SK-N-SH treated with all-trans-retinoic acid at 6 μM for 48 hours (cell line): ENCODE results near the gene CHID1.

ENCODE experiments used
- ATAC-seq: fragments of 200-7000 bp; cut with Tn5 transposase; 3 replicates; pipeline ENCODE4 v1.9.1; 2020; ENCODE audit warnings: mild to moderate bottlenecking, moderate library complexity
- BACH2 ChIP-seq: fragments of 250-450 bp; sonication (Bioruptor Pico); IDR thresholded peaks from 2 replicates; pipeline ENCODE4 v1.9.0; 2021; ENCODE audit warnings: mild to moderate bottlenecking, borderline replicate concordance
- ESRRG ChIP-seq: fragments of 250-450 bp; sonication (Bioruptor Pico); IDR thresholded peaks from 2 replicates; pipeline ENCODE4 v1.6.1; 2021; ENCODE audit warnings: mild to moderate bottlenecking
- GLIS3 ChIP-seq: fragments of 250-450 bp; sonication (Bioruptor Pico); IDR thresholded peaks from 2 replicates; pipeline ENCODE4 v1.5.0; 2020; ENCODE audit warnings: mild to moderate bottlenecking, moderate library complexity
- ISL1 ChIP-seq: fragments of 250-450 bp; sonication (Bioruptor Pico); IDR thresholded peaks from 2 replicates; pipeline ENCODE4 v2.1.2; 2022; ENCODE audit warnings: mild to moderate bottlenecking, moderate library complexity
- OSR1 ChIP-seq: fragments of 250-450 bp; sonication (Bioruptor Pico); IDR thresholded peaks from 2 replicates; pipeline ENCODE4 v1.8.0; 2022; ENCODE audit warnings: moderate library complexity, mild to moderate bottlenecking, inconsistent platforms
- PPARA ChIP-seq: fragments of 250-450 bp; sonication (Bioruptor Pico); IDR thresholded peaks from 2 replicates; pipeline ENCODE4 v1.5.0; 2020; ENCODE audit warnings: mild to moderate bottlenecking, borderline replicate concordance
- SNAI2 ChIP-seq: fragments of 250-450 bp; sonication (Bioruptor Pico); IDR thresholded peaks from 2 replicates; pipeline ENCODE4 v1.5.0; 2020; ENCODE audit warnings: mild to moderate bottlenecking, moderate library complexity
- TCF4 ChIP-seq: fragments of 250-450 bp; sonication (Bioruptor Pico); IDR thresholded peaks from 2 replicates; pipeline ENCODE4 v1.8.0; 2021; ENCODE audit warnings: mild to moderate bottlenecking, moderate library complexity, borderline replicate concordance
- TOX ChIP-seq: fragments of 250-450 bp; sonication (Bioruptor Pico); IDR thresholded peaks from 2 replicates; pipeline ENCODE4 v1.8.0; 2021; ENCODE audit warnings: mild to moderate bottlenecking, moderate library complexity, borderline replicate concordance
- ZC3H10 ChIP-seq: fragments of 250-450 bp; sonication (Bioruptor Pico); IDR thresholded peaks from 2 replicates; pipeline ENCODE4 v1.5.1; 2021; ENCODE audit warnings: mild to moderate bottlenecking, moderate library complexity
- ZFP3 ChIP-seq: fragments of 250-450 bp; sonication (Bioruptor Pico); IDR thresholded peaks from 2 replicates; pipeline ENCODE4 v1.5.0; 2020; ENCODE audit warnings: mild to moderate bottlenecking, moderate library complexity
- ZNF565 ChIP-seq: fragments of 450-650 bp; formaldehyde crosslinking; conservative IDR thresholded peaks from 2 replicates; pipeline ENCODE4 v1.5.0; 2020; ENCODE audit warnings: low read depth, mild to moderate bottlenecking, moderate library complexity
- ZNF70 ChIP-seq: fragments of 450-650 bp; formaldehyde crosslinking; IDR thresholded peaks from 2 replicates; pipeline ENCODE4 v1.5.0; 2020; ENCODE audit warnings: mild to moderate bottlenecking, moderate library complexity
- ZNF8 ChIP-seq: fragments of 450-650 bp; formaldehyde crosslinking; IDR thresholded peaks from 2 replicates; pipeline ENCODE4 v1.5.0; 2020; ENCODE audit warnings: mild to moderate bottlenecking, moderate library complexity
- TF ChIP-seq, protein P1 (sequence below): fragments of 250-450 bp; sonication (Bioruptor Pico); IDR thresholded peaks from 2 replicates; pipeline ENCODE4 v1.5.1; 2020; ENCODE audit warnings: low read depth, mild to moderate bottlenecking, moderate library complexity
- TF ChIP-seq, protein P2 (sequence below): fragments of 250-450 bp; sonication (Bioruptor Pico); IDR thresholded peaks from 2 replicates; pipeline ENCODE4 v1.8.0; 2020; ENCODE audit warnings: mild to moderate bottlenecking, moderate library complexity, borderline replicate concordance
- TF ChIP-seq, protein P3 (sequence below): fragments of 250-450 bp; sonication (Bioruptor Pico); IDR thresholded peaks from 2 replicates; pipeline ENCODE4 v1.5.1; 2021; ENCODE audit warnings: mild to moderate bottlenecking, moderate library complexity
- TF ChIP-seq, protein P4 (sequence below): fragments of 250-450 bp; sonication (Bioruptor Pico); IDR thresholded peaks from 2 replicates; pipeline ENCODE4 v1.5.0; 2020; ENCODE audit warnings: mild to moderate bottlenecking, moderate library complexity

The CHID1 gene

DNA sequence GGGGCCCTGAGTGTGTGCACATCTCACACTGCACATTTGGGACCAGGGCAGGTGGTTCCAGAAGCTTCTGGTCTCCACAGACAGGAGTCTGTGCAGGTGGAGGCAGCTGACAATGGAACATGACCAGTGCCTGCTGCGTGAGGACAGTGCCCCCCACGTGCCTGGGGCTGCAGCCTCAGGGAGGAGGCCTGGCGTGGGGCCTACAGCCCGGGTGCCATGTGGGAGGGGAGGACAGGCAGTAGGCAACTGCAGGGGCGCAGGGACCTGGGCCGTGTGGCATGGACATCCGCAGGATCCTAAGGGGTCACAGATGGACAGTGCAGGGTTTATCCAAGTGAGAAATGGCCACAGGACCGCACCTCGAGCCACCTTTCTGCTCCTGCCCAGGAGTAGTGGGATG, 39.1 kb downstream of the CHID1 start:
- ATAC-seq = no peak
- TF ChIP-seq, protein P1, sequence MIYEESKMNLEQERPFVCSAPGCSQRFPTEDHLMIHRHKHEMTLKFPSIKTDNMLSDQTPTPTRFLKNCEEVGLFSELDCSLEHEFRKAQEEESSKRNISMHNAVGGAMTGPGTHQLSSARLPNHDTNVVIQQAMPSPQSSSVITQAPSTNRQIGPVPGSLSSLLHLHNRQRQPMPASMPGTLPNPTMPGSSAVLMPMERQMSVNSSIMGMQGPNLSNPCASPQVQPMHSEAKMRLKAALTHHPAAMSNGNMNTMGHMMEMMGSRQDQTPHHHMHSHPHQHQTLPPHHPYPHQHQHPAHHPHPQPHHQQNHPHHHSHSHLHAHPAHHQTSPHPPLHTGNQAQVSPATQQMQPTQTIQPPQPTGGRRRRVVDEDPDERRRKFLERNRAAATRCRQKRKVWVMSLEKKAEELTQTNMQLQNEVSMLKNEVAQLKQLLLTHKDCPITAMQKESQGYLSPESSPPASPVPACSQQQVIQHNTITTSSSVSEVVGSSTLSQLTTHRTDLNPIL (CRISPR knock-in tag) = no peak
- TF ChIP-seq, protein P2, sequence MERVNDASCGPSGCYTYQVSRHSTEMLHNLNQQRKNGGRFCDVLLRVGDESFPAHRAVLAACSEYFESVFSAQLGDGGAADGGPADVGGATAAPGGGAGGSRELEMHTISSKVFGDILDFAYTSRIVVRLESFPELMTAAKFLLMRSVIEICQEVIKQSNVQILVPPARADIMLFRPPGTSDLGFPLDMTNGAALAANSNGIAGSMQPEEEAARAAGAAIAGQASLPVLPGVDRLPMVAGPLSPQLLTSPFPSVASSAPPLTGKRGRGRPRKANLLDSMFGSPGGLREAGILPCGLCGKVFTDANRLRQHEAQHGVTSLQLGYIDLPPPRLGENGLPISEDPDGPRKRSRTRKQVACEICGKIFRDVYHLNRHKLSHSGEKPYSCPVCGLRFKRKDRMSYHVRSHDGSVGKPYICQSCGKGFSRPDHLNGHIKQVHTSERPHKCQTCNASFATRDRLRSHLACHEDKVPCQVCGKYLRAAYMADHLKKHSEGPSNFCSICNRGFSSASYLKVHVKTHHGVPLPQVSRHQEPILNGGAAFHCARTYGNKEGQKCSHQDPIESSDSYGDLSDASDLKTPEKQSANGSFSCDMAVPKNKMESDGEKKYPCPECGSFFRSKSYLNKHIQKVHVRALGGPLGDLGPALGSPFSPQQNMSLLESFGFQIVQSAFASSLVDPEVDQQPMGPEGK (CRISPR knock-in tag) = no peak
- TF ChIP-seq TCF4 = no peak
- no peak for TF ChIP-seq BACH2 (CRISPR knock-in tag)
- TF ChIP-seq ZNF70 (CRISPR knock-in tag) = no peak
- no peak for TF ChIP-seq TOX (CRISPR knock-in tag)
- no peak for TF ChIP-seq OSR1 (CRISPR knock-in tag)
- TF ChIP-seq PPARA (CRISPR knock-in tag) = no peak
- TF ChIP-seq, protein P3, sequence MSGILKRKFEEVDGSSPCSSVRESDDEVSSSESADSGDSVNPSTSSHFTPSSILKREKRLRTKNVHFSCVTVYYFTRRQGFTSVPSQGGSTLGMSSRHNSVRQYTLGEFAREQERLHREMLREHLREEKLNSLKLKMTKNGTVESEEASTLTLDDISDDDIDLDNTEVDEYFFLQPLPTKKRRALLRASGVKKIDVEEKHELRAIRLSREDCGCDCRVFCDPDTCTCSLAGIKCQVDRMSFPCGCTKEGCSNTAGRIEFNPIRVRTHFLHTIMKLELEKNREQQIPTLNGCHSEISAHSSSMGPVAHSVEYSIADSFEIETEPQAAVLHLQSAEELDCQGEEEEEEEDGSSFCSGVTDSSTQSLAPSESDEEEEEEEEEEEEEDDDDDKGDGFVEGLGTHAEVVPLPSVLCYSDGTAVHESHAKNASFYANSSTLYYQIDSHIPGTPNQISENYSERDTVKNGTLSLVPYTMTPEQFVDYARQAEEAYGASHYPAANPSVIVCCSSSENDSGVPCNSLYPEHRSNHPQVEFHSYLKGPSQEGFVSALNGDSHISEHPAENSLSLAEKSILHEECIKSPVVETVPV (CRISPR knock-in tag) = no peak
- TF ChIP-seq ZNF8 (CRISPR knock-in tag) = no peak

DNA sequence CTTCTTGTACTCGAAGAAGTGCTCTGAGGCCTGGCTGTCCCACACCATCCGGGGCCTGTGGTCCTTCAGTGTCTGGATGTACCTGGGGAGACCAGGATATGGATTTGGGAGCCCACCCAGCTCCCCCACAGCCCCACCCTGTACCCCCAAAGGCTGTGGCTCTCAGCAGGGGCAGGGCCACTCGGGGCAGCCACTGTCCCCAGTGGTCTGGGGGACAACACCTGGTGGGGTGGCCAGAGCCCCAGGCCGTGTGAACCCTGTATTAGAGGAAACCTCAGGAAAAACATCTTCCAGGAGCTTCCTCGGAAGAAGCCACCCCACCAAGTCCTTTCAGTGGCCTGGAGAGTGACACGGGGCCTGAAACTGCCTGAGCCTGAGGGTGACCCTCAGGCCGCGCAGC, 40.2 kb downstream of the CHID1 start:
- no peak; the same call in 2 of the 3 replicates for ATAC-seq
- TF ChIP-seq TOX (CRISPR knock-in tag) (no peak), ZC3H10 (CRISPR knock-in tag) (no peak), ZFP3 (CRISPR knock-in tag) (no peak), ZNF565 (CRISPR knock-in tag) (no peak), ZNF8 (CRISPR knock-in tag) (no peak), SNAI2 (CRISPR knock-in tag) (no peak), PPARA (CRISPR knock-in tag) (no peak), BACH2 (CRISPR knock-in tag) (no peak), GLIS3 (CRISPR knock-in tag) (no peak)
- TF ChIP-seq, protein P4, sequence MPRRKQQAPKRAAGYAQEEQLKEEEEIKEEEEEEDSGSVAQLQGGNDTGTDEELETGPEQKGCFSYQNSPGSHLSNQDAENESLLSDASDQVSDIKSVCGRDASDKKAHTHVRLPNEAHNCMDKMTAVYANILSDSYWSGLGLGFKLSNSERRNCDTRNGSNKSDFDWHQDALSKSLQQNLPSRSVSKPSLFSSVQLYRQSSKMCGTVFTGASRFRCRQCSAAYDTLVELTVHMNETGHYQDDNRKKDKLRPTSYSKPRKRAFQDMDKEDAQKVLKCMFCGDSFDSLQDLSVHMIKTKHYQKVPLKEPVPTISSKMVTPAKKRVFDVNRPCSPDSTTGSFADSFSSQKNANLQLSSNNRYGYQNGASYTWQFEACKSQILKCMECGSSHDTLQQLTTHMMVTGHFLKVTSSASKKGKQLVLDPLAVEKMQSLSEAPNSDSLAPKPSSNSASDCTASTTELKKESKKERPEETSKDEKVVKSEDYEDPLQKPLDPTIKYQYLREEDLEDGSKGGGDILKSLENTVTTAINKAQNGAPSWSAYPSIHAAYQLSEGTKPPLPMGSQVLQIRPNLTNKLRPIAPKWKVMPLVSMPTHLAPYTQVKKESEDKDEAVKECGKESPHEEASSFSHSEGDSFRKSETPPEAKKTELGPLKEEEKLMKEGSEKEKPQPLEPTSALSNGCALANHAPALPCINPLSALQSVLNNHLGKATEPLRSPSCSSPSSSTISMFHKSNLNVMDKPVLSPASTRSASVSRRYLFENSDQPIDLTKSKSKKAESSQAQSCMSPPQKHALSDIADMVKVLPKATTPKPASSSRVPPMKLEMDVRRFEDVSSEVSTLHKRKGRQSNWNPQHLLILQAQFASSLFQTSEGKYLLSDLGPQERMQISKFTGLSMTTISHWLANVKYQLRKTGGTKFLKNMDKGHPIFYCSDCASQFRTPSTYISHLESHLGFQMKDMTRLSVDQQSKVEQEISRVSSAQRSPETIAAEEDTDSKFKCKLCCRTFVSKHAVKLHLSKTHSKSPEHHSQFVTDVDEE = no peak
- TF ChIP-seq, protein P3 (CRISPR knock-in tag) = no peak

DNA sequence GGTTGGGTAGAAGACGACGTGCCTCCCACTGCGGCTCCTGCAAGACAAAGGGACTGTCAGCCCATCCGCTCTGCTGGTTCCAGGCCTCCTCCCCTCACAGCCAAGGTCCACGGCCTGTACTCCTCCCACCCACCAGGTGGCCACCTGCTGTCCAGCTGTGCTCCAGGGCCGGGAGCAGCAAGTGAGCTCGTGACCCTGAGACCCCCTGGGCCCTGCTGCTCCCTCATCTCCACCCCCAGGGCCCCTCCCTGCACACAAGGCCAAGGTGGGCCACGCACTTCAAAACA, 40.5 kb downstream of the CHID1 start:
- peak; percentile 27 for ATAC-seq
- TF ChIP-seq ESRRG (no peak), ZNF70 (CRISPR knock-in tag) (no peak), ISL1 (CRISPR knock-in tag) (no peak), TCF4 (no peak)
- TF ChIP-seq, protein P2 (CRISPR knock-in tag) = no peak
- TF ChIP-seq, protein P1 (CRISPR knock-in tag) = no peak
- TF ChIP-seq, protein P3 (CRISPR knock-in tag) = no peak
